Measurements from ENCODE around the gene CST7. TPM values are rescaled to one million over a fixed set of nuclear protein-coding genes. Genes with fewer than 3 reads are reported as not detected.

The CST7 gene
- total RNA-seq, 1 experiment from 2014 or later: not detected

GRCh38 chr20:24965065-24965919 lies 16.2 kb downstream of the CST7 start (continued):
- TF ChIP-seq STAT6 (CRISPR knock-in tag; conservative IDR thresholded peaks at IDR 0.05; ENCODE audit: low read depth): no peak
- no peak for TF ChIP-seq ATF6 (CRISPR knock-in tag; IDR thresholded peaks at IDR 0.05)
- TF ChIP-seq E2F1 (CRISPR knock-in tag; IDR thresholded peaks at IDR 0.05): no peak
- TF ChIP-seq MYBL2 (CRISPR knock-in tag; IDR thresholded peaks at IDR 0.05): no peak

- no peaks in the 10 kb centered on the region for H3K4me1 Mint-ChIP-seq
- ChIA-PET CTCF (interaction anchor here (1.3 kb wide), 1 partner anchor 99 kb away, joined by 3 read pairs; no protein-coding TSS in a partner anchor), POLR2A (interaction anchor here (1.1 kb wide), 1 partner anchor 12 kb away, joined by 3 read pairs; no protein-coding TSS in a partner anchor)
- ATAC-seq (no peak), DNase-seq (ENCODE audit: low spot score) (no peak)
- H3K9me3 Mint-ChIP-seq: no peaks in the 10 kb centered on the region
- TF ChIP-seq E2F5 (CRISPR knock-in tag; IDR thresholded peaks at IDR 0.05) (no peak), TEAD4 (CRISPR knock-in tag; IDR thresholded peaks at IDR 0.05) (no peak), ZNF396 (CRISPR knock-in tag; IDR thresholded peaks at IDR 0.05; ENCODE audit: borderline replicate concordance) (no peak), ZNF423 (CRISPR knock-in tag; IDR thresholded peaks at IDR 0.05) (no peak)
- peaks cover 55% of the 10 kb centered on the region for H3K36me3 Mint-ChIP-seq
- H3K27me3 Mint-ChIP-seq (ENCODE audit: low read depth): no peaks in the 10 kb centered on the region
- no peak overlapping the region for H3K27ac Mint-ChIP-seq
- H3K4me3 Mint-ChIP-seq: no peak overlapping the region
These were observed 17.4 kb downstream of the CST7 start for GRCh38 chr20:24966317-24967012.

GRCh38 chr20:24968278-24968800 lies 19.3 kb downstream of the CST7 start:
- ChIA-PET POLR2A (no interaction called here), CTCF (no interaction called here)
- peaks cover 49% of the 10 kb centered on the region for H3K36me3 Mint-ChIP-seq
- no peaks in the 10 kb centered on the region for H3K9me3 Mint-ChIP-seq
- H3K27ac Mint-ChIP-seq: no peak overlapping the region
- no peaks in the 10 kb centered on the region for H3K4me1 Mint-ChIP-seq
- no peak overlapping the region for H3K4me3 Mint-ChIP-seq
- no peaks in the 10 kb centered on the region for H3K27me3 Mint-ChIP-seq (ENCODE audit: low read depth)
- DNase-seq (ENCODE audit: low spot score) (no peak), ATAC-seq (no peak)
- TF ChIP-seq E2F4 (CRISPR knock-in tag; IDR thresholded peaks at IDR 0.05; ENCODE audit: borderline replicate concordance, low read depth) (no peak), CTCF (IDR thresholded peaks at IDR 0.05) (no peak), ZMAT4 (CRISPR knock-in tag; IDR thresholded peaks at IDR 0.05) (no peak), JAZF1 (CRISPR knock-in tag; IDR thresholded peaks at IDR 0.05) (no peak), CDX4 (CRISPR knock-in tag; IDR thresholded peaks at IDR 0.05; ENCODE audit: borderline replicate concordance) (no peak), ZNF317 (CRISPR knock-in tag; IDR thresholded peaks at IDR 0.05; ENCODE audit: borderline replicate concordance, low read depth) (no peak), CREM (CRISPR knock-in tag; IDR thresholded peaks at IDR 0.05) (no peak)
